Amniotic epithelial cell (primary cell): ENCODE data around the gene CLMP.
"Not testable (repeated sequence)": the region's sequence is repeated elsewhere in the genome, so short reads cannot be mapped to it uniquely, and the experiment has no call there.

ENCODE experiments used
- DNase-seq: peaks from one replicate; pipeline ENCODE4 v3.0.0-alpha.2; 2010; ENCODE audit warnings: low read depth

Gene CLMP

DNA sequence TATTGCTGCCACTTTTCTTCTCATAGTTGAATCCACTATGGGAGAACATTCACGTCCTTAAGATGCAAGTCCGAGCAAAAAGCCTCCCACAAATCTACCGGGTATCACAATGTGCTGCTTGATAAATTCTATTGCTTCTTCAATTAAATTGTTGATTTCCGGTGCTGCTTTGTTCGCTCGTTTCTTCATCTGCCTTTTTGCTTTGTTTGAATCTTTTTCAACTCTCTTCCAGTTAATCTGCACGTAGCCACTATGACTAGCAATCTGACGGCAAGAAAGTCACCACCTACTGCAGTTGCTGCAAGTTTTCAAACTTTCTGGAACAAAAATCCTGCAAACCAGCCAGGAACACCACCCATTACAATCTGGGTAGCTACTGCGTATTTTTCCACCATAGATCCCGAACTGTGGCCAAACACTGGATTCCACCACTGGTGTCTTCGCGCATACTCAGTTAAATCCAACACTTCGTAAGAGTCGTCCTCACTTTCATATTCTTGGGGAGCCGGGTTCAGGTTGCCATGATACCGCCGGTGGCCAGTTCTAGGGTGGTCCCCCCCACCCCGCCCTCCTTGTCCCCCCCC is 59.1 kb downstream of the CLMP start:
- no peak for DNase-seq

DNA sequence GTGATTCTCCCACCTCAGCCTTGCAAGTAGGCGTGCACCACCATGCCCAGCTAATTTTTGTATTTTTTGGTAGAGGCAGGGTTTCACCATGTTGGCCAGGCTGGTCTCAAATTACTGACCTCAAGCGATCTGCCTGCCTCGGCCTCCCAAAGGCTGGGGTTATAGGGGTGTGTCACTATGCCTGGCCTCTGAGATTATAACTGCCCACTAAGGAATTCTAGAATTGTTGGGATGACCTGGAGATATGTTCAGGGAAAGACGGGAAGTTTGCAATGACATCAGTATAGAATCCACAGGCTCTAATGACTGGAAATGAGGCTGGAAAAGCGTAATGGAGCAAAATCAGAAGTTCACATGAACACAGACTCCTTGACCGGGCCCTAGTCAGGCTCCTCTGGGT is 62.2 kb downstream of the CLMP start:
- no peak for DNase-seq

DNA sequence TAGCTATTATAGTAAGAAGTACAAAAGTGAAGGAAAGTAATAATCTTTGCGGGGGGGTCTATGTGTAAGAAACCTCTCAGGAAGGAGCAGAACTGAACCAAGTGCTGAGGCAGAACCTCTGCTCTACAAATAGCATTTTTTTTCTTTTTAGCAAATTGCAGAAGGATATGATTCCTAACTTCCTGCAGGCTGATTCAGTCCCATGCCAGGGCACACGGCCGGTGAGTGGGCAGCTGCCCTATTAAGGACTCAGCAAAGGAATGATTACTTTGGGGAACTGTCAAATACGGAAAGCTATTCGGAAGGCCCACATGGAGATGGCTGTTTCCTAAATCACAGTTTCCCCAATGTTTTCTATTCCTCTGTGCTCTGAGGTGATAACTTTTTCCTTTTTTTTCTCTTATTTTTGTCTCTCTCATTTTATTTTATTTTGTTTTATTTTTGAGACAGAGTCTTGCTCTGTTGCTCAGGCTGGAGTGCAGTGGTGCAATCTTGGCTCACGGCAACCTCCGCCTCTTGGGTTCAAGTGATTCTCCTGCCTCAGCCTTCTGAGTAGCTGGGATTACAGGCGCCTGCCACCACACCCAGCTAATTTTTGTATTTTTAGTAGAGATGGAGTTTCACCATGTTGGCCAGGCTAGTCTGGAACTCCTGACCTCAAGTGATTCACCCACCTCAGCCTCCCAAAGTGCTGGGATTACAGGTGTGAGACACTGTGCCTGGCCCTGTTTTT is 62.8 kb downstream of the CLMP start:
- DNase-seq, result not testable (repeated sequence)

DNA sequence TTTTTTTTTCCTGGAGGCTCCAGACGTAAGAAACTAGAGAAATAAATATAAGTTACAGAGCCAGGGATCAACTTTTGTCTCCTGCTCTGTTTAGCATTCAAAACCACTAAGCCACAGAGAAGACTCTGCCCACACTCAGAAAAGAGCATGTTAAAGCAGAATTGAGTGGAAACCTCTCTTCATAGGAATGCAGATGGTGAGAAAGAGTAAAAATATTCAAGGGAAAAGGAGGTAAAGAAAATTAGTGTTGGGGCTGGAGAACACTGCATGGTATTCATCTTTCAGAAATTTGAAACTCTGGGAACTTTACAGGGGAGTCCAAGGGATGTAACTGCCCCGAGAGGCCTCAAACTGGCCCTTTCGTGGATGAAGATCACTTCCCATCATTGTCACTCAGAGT is 65.1 kb downstream of the CLMP start:
- DNase-seq, result peak; percentile 90

DNA sequence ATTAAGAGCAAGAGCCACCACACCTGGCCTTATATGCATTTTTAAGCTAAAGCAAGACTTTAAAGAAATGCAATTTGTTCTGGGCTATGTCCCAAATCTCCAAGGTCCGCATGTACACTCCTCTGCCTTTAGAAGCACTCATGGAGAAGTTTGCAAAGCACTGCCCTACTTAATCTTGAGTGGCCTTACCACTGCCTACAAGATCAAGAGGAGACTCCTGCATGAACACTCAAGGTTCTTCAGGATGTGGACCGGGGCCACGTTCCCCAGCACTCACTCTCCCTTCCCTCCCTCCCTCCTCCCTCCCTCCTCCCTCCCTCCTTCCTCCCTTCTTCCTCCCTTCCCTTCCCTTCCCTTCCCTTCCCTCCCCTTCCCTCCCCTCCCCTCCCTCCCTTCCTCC is 69.9 kb downstream of the CLMP start:
- no peak for DNase-seq

DNA sequence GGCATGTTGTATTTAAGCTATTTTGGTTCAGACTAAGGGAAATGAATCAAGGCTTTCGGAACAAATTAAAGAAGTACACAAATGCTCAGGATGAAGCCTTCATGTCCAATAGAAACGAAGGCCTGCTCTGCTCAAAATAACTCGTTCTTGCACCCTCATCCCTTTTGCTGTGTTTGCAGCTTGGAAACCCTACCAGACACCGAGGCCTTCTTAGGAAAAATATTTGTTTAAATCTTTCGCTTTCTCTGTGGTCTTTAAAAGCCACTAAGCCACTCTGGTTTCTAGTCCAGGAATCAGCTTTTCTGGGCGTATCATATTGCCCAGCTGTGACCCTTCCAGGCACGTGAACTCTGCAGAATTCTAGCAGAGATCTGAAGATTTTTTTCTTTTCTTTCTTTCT is 72.2 kb downstream of the CLMP start:
- peak; percentile 44 for DNase-seq

DNA sequence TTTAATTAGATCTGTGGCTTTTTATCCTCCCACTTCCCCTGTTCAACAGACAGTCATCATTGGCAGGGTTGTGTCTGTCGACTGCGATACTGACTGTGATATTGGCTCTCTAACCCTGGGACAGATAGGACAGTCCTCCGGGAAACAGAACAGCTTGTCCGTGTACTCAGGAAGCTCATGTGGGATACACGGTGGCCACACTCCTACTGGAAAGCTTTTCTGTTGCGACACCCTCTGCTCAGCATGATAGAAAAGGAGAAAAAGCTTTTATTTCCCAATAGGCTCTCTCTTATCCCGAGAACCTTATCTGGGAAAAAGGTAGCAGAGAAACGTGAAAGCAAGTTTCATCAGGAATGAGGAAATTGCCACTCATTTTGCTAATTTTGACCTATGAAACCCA is 72.7 kb downstream of the CLMP start:
- peak; percentile 94 for DNase-seq

DNA sequence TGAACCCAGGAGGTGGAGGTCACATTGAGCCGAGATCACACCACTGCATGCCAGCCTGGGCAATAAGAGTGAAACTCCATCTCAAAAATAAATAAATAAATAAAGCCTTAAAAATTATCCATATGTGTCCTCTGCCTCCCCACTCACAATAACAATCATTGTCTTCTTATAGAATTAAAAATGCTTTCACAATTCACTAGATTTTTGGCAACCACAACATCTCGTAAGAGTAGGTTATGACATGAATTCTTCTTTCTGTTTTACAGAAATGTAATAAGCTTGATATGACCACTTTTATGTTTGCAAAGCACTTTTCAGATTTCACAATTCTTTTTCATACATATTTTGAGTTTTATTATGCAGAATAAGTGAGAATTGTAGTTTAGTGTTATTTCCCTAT is 78.6 kb downstream of the CLMP start:
- no peak for DNase-seq

DNA sequence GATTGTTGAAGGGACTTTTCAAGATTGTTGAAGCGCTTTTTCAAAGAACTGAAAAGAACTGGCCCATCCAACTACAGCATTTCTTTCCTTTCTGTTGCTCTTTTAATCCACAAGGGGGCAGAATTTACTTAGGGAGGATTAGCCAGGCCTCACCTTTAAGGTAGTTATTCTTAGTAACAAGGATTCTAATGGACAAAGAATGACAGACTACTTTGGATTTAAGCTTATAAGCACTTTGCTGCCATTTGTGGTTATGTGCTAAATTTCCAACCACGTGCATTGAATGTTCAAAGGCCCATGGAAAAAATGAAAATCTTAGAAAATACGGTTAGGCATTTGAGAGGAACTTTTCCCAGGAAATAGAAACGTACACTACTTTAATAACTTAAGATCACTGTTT is 83.6 kb downstream of the CLMP start:
- DNase-seq, result peak; percentile 70

DNA sequence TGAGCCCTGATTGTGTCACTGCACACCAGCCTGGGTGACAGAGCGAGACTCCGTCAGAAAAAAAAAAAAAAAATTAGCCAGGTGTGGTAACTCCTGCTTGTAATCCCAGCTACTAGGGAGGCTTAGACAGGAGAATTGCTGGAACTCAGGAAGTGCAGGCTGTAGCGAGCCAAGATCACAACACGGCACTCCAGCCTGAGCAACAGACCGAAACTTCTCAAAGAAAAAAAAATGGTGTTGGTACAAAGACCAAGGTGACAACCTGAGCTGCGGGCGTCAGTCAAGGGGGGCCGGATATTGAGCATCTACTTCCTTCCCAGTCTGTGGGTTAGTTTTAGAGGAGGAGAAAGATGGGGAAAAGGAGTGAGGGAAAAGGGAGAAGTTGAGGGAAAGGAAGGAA is 84.7 kb downstream of the CLMP start:
- no peak for DNase-seq

DNA sequence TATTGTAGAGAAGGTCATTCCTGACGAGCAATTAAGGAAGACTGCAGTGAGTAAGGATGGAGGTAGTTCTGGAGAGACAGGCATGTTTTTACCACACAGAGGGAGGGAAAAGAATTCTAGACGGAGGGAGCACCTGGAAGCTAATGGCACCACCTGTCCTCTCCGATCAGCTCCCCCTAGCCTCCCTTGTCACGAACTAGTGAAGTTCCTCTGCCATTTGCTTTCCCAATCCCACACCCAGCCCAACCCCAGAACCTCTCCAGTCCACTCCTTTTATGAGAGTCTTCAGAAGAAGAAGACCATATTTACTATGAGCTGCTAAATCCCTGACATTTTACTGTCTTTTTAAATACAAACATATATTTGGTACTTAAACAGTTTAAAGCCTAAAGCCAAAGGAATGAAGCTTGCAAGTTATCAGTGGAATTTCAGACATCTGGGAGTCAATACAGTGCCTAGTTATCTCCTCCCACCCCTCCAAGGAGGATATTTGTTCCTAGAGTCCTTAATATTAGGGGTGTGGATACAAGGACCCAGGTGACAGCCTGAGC is 87.0 kb downstream of the CLMP start:
- DNase-seq, result no peak

DNA sequence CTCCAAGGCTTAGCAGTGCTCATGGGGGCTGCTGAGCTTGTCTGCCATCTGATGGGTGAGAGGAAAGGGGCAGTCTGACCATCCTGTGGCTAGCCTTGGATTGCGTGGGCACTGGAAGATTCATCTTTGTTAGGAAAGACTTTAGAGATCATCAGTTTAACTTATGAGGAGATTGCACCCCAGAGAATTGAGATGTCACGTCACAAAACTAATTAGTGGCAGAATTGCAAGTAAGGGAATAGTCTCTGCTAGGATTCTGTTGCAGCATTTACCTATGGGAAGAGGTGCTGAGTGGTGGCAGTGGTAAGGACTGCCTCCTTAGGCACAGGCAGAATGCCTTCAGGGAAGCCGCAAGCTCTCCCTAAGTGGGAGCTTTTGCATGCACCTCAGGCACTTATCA is 90.4 kb downstream of the CLMP start:
- DNase-seq, result no peak

DNA sequence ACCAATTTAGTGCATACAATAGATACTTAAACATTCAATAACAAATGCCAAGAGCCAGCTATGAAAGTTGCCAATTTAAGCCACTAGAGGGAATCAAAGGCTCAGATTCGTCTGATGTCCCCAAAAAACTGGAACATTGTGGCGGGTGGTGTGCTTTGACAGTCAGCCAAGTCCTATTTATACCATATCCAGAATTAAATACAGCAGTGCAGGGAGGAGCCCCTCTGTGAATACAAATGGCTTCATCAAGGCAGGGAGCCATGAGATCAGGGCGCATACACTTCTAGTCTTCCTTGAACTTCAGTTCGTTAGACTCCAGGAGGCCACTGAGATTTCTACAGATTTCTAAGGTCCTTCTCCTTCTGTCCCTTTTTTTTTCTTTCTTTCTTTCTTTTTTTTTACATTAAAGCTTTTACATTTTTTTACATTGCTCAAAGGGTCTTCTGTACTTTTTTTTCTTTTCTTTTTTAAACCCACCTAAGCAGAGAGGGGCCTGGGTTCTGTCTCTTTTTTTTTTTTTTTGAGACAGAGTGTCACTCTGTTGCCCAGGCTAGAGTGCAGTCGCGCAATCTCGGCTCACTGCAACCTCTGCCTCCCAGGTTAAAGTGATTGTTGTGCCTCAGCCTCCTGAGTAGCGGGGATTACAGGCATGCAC is 91.6 kb downstream of the CLMP start:
- peak; percentile 41 for DNase-seq

DNA sequence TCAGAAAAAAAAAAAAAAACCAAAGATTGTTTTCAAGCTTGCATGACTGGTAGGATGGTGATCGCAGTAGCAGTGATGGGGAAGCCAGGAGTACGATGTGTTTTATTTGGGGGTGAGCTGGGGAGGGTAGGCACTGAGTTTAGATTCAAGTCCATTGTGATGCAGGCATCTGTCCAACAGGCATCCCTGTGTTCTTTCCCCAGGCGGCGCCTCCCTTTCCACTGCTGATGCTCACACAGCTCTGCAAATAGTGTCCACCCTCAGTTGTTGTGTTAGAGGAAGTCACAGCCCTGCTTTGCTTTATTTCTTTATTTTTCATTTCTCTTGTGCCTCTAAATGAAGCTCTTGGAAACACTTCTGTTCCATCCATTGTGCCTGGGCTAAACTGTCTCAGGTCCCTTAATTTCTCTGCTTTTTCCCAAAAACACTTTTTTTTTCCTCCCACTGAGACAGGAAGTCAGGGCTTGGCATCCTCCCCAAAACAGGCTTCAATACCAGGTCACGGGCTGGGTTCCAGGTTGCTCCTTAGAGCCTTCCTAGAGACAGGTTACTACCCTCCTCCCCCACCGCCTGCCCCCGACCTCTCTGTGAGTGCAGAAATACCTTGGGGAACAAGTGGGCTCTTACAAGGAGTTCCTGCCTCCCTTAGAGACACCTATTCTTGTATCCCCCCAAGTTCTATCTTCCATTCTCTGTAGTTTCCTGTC is 94.5 kb downstream of the CLMP start:
- DNase-seq, result no peak

DNA sequence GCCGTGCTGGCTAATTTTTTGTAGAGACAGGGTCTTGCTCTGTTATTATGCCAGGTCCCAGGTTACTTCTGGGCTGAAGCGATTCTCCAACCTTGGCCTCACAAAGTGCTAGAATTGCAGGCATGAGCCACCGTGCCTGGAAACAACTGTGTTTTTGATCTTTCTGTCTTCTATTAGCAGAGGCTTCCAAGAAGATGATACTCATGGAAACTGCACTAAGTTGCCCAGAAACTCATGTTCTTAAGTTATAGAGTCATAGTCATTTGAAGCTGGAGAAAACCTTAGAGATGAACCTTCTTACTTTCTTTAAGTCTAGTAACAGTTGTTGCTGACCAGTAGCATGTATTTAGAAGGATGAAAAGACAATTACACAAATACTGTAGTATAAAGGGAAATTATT is 96.1 kb downstream of the CLMP start:
- no peak for DNase-seq

DNA sequence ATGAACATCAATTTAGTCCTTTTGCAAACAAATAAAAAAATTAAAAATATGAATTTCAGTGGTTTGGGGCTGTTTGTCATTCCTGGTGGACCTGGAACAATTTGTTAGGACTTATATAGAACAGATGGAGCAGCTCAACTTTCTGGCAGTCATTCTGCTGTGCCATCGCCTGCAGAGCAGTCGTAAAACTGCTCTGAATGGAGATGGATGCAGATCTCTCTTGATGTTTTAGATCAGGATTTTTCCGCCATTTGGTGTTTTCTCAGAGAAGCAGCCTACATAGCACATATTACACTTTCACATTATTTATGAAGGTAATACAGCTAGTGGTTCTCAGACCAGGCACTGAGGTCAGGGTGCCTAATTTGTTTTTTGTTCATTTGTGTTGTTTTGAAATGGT is 101.3 kb downstream of the CLMP start:
- no peak for DNase-seq

DNA sequence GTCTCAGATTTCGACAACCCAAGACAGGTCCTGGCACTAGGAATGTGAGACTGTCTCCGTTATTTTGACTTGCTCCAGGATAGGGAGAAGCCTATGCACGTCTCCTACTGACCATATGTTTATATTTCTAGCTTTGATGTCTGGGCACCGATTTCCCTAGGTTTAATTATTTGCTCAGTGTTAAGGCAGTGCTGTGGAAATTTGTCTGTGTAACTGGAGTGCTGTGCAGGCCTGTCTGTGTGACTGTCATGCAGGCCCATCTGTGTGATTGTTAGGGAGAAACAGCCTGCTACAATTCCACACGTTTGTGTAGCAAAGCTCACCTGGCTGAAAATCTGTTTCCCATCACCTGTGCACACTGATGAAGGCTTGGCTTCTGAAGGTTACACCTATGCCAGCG is 103.5 kb downstream of the CLMP start:
- no peak for DNase-seq

DNA sequence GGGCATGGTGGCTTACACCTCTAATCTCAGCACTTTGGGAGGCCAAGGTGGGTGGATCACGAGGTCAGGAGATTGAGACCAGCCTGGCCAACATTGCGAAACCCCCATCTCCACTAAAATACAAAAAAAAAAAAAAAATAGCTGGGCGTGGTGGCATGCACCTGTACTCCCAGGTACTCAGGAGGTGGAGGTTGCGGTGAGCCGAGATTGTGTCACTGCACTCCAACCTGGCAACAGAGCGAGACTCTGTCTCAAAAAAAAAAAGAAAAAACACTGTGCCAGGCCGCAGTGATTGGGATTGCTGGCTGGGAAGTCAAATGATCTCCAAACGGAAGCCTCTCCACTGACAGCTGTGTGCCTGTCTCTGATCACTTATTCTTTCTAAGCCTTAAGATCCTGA is 104.9 kb downstream of the CLMP start:
- not testable (repeated sequence) for DNase-seq

DNA sequence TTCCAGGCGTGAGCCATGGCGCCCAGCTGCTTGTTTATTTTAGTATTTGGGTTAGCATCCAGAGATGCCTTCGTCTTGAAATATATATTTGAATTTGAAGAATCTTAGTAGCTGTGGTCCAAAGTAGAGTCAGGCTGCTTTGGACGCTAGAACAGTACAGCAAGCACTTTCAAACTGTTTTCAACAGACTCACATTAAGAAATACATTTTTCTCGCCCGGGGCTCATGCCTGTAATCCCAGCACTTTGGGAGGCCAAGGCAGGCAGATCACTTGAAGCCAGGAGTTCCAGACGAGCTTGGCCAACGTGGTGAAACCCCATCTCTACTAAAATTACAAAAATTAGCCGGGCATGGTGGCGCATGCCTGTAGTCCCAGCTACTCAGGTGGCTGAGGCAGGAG is 106.2 kb downstream of the CLMP start:
- DNase-seq, result not testable (repeated sequence)

DNA sequence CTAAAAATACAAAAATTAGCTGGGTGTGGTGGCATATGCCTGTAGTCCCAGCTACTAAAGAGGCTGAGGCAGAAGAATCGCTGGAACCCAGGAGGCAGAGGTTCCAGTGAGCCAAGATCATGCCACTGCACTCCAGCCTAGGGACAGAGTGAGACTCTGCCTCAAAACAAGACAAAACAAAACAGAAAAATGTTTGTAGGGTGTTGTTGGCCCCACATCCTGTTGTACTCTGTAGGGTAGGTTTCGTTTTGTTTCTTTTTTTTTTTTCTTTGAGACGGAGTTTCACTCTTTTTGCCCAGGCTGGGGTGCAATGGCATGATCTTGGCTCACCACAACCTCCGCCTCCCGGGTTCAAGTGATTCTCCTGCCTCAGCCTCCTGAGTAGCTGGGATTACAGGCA is 107.4 kb downstream of the CLMP start:
- not testable (repeated sequence) for DNase-seq

DNA sequence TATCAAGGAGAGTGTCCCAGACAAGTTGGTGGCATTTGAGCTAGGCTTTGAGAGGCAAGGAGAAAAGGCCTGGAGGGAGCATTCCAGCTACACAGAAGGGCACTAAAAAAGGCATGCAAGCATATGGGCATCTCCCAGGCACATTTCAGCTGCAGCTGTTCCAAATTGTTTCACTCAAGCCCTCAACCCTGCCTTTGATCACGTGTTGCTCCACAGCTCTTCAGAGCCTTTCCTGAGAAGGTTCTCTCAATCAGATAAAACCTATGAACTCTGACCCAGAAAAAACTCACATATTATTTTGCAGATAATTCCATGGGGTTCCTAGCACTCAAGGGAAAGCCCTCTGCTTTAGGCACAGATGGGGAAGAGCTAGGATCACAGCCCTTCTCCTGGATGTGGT is 108.7 kb downstream of the CLMP start:
- no peak for DNase-seq

DNA sequence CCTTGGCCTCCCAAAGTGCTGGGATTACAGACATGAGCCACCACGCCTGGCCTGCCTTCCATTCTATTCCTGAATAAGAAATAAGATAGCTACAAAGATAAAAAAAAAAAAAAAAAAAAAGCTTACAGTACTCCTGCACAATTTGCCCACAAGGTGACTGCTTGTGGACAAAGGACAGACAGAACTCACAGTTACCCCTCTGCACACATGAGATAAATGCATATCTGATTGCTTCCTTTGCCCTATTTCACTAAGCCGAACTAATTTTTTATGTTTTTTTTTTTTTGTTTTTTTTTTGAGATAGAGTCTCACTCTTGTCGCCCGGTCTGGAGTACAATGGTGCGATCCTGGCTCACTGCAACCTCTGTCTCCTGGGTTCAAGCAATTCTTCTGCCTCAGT is 109.6 kb downstream of the CLMP start:
- DNase-seq, result no peak

DNA sequence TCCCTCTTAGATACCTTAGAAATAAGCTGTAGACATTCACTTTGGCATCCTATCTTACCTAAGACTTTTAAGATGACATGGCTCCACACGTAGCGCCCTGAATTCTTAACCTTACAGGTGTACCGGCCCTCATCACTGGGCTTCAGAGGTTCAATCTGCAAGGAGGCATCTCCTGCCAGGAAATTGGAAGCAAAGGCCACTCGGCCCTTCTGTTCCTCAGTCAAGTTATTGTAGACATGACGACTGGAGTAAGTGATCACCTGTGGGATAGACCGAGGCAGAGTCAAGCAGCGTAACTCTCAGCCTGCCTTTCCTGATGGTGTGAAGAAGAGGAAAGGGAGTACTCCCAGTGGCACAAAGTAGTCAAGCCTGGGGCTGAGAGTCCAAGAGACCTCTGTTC is 110.6 kb downstream of the CLMP start:
- no peak for DNase-seq
